Activated CD8-positive, alpha-beta memory T cell treated with anti-CD3 and anti-CD28 coated beads, Interleukin-2, amount 50 U/mL, for 1 hour (primary cell): ENCODE results near the gene UBE2E1.
"Not testable (repeated sequence)": the region's sequence is repeated elsewhere in the genome, so short reads cannot be mapped to it uniquely, and the experiment has no call there.

Experiments
- DNase-seq: peaks from one replicate; pipeline ENCODE4 v3.0.0-alpha.2; 2020; ENCODE audit errors: extremely low read depth

The UBE2E1 gene

GRCh38 chr3:23916886-23917678 is 111.3 kb downstream of the UBE2E1 start, which contains the start of the genes NKIRAS1 and RPL15:
TSS of gene NKIRAS1 (minus strand) at chr3:23916990. CDS start at chr3:23910904, 6,086 bp downstream.
TSS of gene RPL15 (plus strand) at chr3:23917132. CDS start at chr3:23917860, 728 bp downstream.
- peak; percentile 94 for DNase-seq

GRCh38 chr3:23917679-23918303 is 112.0 kb downstream of the UBE2E1 start:
- DNase-seq = not testable (repeated sequence)

GRCh38 chr3:23918331-23918730 is 112.6 kb downstream of the UBE2E1 start:
- DNase-seq = not testable (repeated sequence)

- no peak for DNase-seq
These were observed 113.9 kb downstream of the UBE2E1 start for GRCh38 chr3:23919628-23920027.

- no peak for DNase-seq
These were observed 114.4 kb downstream of the UBE2E1 start for GRCh38 chr3:23920151-23920655.

- DNase-seq = no peak
These were observed 115.3 kb downstream of the UBE2E1 start for GRCh38 chr3:23921052-23921511.

- no peak for DNase-seq
These were observed 118.0 kb downstream of the UBE2E1 start for GRCh38 chr3:23923786-23924185.

GRCh38 chr3:23926246-23926645 is 120.5 kb downstream of the UBE2E1 start:
- no peak for DNase-seq

GRCh38 chr3:23926736-23927135 is 121.0 kb downstream of the UBE2E1 start:
- no peak for DNase-seq

- DNase-seq = no peak
These were observed 122.8 kb downstream of the UBE2E1 start for GRCh38 chr3:23928524-23928923.

- DNase-seq = no peak
These were observed 125.8 kb downstream of the UBE2E1 start for GRCh38 chr3:23931597-23931996.

GRCh38 chr3:23932571-23932970 is 126.8 kb downstream of the UBE2E1 start:
- DNase-seq = no peak

GRCh38 chr3:23934253-23934652 is 128.5 kb downstream of the UBE2E1 start:
- DNase-seq = no peak

GRCh38 chr3:23937296-23937695 is 131.5 kb downstream of the UBE2E1 start:
- no peak for DNase-seq

- no peak for DNase-seq
These were observed 132.9 kb downstream of the UBE2E1 start for GRCh38 chr3:23938688-23939087.

GRCh38 chr3:23940775-23941174 is 135.0 kb downstream of the UBE2E1 start:
- no peak for DNase-seq
